NCI-H2227 (cell line): ENCODE data around the gene ZNF747.
A peak's percentile ranks its signal among the peaks of the same experiment; 100 is the strongest.

ENCODE experiments used
- DNase-seq: peaks from one replicate; lab custom pipeline; 2025; ENCODE audit not compliant: unreplicated experiment; lab: John Stamatoyannopoulos, UW

The ZNF747 gene

GRCh38 chr16:30519120-30520049, 15.3 kb downstream of the ZNF747 start:
- DNase-seq = no peak

DNA sequence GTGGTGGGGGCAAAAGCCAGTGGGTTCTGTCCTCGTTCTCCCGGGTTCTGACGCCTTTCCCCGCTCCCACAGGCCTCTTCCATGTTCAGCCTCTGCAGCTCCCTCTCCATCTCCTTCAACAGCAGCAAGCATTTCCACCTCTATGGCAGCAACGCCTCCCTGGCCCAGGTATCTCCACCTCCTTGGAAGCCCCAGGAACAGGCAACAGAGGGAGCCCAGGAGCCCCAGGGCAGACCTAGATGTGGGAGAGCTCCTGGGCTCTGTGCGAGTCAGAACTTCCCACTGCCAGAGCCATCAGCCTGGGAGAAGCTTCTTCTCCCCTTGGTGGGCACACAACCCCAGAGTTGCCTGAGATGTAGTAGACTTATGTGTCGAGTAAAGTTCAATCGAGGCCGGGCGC, 16.1 kb downstream of the ZNF747 start:
- no peak for DNase-seq

DNA sequence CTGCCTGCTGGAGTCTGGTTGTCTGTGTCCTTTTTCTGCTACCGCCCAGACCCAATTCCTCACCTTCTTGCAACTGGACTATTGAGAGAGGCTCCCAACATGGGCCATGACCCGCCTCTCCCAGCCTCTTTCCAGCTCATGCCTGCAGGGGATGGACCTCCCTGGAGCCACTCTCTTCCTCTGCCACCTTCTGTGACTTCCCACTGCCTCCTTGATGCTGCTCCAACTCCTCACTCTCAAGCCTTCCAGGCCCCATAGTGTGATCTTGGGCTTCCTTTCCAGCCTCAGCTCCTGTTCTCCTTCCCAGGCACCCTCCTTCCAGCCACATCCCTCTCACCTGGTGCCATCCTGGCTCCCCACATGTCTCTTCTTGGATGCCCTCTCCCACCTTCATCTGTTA, 19.4 kb downstream of the ZNF747 start:
- no peak for DNase-seq

- DNase-seq = no peak
These were observed 23.1 kb downstream of the ZNF747 start for GRCh38 chr16:30511509-30511908.

- DNase-seq = no peak
These were observed 24.2 kb downstream of the ZNF747 start for GRCh38 chr16:30510376-30510938.

- DNase-seq = no peak
These were observed 25.4 kb downstream of the ZNF747 start for GRCh38 chr16:30509081-30509765.

DNA sequence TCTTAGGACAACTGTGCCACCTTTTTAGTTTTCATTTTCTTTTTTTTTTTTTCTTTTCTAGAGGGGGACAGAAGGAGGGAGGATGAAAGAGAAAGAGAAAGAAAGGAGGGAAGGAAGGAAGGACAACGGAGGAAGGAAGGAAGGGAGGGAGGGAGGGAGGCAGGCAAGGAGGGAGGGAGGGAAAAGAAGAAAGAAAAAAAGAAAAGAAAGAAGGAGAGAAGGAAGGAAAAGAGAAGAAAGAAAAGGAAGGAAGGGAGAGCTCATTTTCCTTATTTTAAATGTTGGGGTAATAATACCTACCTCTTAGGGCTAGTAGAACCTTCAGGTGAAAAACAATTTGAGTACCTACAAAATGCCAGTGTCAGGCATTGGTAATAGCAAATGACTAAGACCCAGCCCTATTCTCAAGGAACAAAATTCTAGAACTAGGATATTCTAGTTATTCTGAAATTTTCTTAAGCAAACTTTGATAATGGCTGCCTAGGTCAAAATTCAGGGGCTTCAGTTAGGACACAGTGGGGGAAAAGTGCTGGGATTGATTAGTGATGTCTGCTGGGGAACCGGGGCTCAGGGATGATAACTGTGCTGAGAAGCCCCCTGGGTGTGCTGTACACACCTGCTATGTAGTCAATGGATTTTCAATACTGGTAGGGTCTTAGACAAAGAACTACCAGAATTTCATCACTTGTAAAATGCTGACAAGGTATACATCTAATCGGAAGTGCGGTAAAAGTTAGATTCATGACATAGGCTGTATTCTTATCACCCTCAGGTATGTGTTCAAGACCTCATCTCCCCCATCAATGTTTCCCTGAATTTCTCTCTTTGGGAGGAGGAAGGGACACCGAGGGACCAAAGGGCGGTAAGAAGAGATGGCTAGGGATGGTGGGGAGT, 31.0 kb downstream of the ZNF747 start:
- no peak for DNase-seq

- peak; percentile 43 for DNase-seq
These were observed 35.4 kb downstream of the ZNF747 start for GRCh38 chr16:30499284-30499683.

DNA sequence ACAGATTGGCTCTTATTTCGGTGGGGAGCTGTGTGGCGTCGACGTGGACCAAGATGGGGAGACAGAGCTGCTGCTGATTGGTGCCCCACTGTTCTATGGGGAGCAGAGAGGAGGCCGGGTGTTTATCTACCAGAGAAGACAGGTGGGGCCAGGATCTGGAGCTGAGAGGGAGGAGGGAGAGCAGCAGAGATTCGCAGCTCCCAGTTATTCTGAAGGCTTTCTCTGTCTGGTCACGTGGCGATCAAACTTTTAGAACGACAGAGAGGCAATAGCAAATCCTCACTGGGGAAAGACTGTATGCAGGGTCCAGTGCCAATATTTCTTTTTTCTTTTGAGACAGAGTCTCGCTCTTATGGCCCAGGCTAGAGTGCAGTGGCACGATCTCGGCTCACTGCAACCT, 39.9 kb downstream of the ZNF747 start:
- DNase-seq = no peak

GRCh38 chr16:30493941-30494488, 40.6 kb downstream of the ZNF747 start:
- no peak for DNase-seq

DNA sequence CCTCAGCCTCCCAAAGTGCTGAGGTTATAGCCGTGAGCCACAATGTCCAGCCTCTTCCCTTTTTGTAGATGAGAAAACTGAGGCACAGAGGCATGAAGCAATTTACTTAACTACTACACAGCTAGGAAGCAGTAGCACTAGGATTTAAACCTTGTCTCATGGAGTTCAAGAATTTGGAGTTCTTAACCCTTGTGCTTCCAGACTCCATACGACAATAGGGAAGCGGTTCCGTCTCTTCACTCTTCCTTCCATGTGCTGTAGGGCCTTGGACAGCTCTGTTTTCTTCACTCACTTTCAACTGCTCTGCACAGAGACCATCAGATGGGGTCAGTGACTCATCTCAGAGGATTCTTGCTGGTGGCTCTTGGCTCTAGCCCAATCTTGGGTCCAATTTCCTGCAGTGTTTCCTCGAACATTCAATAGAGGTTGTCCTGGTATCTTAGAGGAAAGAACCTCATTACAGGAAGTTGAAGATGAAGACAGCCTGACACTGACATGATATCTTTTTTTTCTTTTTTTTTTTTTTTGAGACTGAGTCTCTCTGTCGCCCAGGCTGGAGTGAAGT, 42.8 kb downstream of the ZNF747 start:
- no peak for DNase-seq

DNA sequence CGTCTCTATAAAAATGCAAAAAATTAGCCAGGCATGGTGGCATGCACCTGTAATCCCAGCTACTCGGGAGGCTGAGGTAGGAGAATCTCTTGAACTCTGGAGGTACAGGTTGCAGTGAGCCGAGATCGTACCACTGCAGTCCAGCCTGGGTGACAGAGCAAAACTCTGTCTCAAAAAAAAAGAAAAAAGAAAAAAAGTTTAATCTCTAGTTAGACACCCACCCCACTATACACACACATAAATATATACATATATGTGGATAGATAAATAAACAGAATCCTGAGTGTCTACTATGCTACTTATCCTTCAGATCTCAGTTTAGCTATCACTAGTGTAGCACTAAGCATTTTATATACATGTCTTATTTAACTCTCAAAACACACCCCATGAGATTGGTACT, 43.4 kb downstream of the ZNF747 start:
- DNase-seq = no peak

GRCh38 chr16:30490210-30490609, 44.4 kb downstream of the ZNF747 start:
- DNase-seq = no peak

- DNase-seq = no peak
These were observed 45.7 kb downstream of the ZNF747 start for GRCh38 chr16:30488764-30489605.

- no peak for DNase-seq
These were observed 48.7 kb downstream of the ZNF747 start for GRCh38 chr16:30485818-30486436.

DNA sequence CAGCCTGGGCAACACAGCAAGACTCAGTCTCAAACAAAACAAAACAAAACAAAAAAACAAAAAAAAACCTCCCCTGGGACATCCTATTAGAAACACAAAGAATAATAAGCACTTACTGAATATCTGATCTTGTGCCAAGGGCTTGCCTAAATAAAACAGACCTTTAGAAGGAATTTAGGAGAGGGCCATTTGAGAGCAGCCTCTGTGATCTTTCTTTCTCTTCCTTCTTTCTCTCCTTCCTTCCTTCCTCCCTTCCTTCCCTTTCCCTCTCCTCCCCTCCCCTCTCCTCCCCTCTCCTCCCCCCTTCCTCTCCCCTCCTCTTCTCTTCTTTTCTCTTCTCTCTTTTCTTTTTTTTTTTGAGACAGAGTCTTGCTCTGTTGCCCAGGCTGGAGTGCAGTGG, 49.8 kb downstream of the ZNF747 start:
- DNase-seq = no peak

DNA sequence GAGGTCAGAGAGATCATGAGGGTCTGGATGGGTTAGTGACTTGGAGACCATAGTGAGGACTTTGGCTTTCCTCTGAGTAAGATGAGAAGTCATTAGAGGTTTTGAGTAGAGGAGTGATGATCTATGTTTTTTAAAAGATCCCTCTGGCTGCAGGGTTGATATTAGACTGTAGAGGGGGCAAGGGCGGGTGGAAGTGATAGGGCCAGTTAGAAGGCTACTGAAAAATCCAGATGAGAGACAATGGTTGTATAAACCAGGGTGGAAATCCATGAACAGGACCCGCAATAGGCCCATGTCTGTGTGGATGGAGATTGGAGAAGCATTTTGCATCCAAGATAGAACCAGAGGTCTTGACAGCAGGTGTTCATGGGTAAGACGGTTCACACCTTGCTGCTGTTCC, 52.3 kb downstream of the ZNF747 start:
- DNase-seq = no peak

- no peak for DNase-seq
These were observed 53.3 kb downstream of the ZNF747 start for GRCh38 chr16:30481381-30481780.
